Activated effector memory CD4-positive, alpha-beta T cell treated with Interleukin-2 at 50 U/mL for 16 hours (primary cell): ENCODE results near the gene COL2A1.

Experiments
- DNase-seq: peaks from one replicate; pipeline ENCODE4 v3.0.0-alpha.2; 2020

The COL2A1 gene

DNA sequence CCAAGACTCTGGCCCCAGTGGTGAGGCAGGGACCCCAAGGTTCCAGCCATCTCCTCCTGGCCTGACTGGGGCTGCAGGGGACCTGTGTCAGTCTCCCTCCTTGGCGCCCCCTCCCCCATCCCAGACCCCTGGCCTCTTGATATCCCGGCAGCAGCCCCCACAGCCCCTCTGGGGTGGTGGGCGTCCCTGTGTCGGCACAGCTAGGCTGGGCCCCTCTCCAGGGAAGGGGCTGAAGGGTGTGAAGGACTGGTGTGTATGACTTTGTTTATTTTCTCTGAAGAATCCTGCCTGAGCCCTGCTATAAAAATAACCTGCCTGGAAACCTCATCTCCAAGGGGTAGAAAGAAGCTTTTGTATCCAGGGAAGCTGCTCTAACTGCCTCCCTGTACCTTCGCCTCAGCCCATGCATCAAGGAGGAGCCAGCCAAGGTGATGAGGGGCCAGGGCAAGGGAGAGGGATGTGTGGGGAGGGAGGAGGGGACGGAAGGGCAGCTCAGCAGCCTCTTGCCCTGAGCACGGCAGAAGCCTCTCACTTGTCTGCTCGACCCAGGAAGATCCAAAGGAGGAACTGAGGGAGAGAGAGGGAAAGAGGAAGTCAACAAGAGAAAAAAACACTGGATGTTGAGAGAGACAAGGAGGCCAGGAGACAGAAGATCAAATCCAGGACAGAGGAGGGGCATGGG, 25.4 kb upstream of the COL2A1 start:
- no peak for DNase-seq

DNA sequence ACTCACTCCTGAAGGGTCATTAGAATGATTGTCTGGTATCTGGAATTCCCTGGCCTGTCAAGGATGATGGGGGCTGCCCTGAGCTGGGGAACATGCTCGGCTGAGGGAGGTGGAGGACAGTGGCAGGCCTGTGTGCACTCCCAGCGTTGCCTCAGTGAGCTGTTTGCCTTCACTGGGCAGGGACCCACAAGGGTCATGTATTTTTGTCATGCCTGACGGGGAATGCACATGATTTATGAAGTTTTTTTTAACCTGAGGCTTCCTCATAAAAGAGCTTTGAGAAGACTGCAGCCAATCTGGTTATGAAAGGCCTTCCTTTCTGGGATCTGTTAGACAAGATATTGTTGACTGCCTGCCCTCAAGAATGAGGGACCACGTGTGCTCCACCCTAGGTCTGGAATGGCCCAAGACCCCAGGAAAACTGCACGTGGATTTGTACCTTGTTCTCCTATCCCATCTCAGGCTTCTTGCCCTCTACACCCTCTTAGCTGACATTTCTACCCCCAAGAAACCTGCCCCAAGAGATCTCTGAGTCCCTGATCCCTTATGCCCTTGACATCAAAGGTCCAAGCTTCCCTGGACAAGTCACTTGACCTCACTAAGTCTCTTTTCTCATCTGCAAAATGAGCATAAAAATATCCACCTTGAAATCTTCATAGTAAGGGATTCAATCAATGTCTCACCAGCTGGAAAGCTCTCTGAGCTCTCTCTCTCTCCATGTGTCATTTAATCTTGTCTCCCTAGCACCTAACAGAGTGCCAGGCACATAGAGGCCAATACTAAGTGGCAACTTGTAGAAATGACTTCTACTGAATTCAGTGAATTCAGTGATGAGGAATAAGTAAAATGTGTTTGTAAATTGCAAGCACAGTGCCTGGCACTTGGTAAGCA, 24.5 kb upstream of the COL2A1 start:
- DNase-seq = no peak

DNA sequence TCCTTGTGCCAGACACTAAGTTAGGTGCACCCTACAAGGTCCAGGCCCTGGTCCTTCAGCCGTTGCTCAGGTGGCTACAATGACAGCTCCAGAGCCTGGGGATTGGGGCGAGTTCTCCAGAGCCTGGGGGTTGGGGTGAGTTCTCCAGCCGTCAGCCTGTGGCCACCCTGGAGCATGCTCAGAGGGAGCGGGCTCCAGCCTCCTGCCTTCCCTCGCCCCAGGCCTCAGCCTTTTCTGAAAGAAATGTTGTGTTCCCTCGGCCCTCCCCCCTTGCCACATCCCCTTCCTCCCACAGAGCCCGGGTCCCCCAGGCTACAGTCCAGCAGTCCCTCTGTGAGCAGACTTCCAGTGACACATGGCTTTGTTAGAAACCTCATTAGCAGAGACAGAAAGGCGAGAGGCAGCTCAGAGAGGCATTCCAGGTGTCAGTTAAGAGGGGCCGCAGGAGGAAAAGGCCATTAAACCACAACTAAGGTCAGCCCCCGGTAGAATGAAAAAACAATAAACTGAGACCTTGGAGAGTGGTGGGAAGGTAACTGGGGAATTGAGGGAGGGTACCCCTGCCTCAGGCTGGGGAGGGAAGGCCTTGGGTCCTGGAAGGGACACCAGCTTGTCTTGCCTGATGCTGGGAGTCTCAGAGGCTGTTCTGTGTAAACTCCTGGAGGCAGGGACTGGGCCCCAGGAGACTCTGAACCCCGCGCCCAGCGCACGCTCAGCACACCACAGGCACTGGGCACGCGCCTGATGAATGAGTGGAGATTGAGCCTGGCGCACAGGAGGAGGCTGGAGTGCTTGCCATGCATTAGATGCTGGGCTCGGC, 23.1 kb upstream of the COL2A1 start:
- DNase-seq = no peak

DNA sequence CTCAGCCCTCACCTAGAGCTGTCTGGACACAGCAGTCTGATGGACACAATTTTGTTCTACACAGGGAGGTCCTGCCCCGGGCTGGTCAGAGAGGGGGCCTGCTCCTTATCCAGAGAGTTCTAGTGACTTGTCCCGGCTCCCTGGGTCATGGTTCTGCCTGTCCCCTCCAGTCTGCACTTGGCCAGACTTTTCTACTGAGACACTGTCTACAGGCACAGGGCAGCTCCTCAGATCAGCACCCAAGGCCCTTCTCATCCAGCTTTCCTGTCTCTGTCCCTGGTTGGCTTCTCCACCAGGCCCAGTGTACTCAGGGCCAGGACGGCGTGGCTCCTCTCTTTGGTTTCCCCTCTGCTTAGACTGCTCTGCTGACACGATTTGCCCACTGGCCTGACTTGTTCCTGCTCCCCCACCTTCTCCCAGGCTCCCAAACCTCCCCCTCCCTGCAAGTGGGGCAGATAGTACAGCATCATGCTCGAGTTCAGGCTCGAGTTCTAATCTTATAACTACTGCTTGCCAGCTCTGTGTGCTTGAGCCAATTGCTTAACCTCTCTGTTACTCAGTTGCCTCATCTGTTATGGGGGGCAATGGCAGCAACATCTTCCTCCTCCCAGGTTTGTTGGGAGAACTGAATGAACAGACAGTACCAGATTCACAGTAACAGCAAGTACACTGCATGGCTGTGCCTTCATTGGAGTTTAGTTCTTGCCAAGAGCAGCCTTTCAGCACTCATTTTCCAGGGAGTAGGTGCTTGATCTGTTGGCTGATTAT, 22.0 kb upstream of the COL2A1 start:
- DNase-seq = no peak

DNA sequence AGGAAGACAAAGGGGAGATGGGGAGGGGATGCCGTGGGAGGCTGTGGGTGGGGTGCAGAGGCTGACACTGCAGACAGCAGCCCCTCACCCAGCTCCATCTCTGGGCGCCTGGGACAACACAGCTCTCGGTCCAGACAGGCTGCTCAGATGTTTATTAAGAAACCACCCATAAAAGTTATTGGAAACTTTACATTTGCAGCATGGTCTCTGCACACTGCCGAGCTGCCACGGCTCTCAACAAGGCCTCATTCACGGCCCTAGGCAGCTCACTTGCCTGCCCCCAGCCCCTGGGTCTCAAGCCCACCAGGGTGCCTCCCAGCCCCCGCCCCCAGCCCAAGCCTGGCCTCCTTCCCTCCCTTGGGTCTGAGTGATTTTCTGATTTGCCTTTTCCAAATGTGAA, 21.0 kb upstream of the COL2A1 start:
- no peak for DNase-seq

DNA sequence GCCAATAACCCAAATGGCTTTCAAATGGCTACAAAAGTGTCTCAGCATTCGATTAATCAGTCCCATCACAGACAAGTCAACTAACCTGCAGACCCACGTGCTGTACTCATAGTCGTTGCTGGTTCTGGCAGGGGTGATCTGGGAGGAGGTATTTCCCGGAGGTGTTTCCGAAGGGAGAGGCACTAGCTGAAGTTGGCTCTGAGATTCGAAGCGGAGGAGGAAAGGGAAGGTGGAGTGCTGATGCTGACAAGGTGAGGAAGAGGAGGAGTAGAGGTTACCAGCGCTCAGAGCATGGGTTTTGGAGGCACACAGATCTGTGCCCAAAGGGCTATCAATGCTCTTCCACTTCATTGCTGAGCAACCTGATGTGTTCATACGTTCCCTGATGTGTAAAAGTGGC, 20.5 kb upstream of the COL2A1 start:
- no peak for DNase-seq

DNA sequence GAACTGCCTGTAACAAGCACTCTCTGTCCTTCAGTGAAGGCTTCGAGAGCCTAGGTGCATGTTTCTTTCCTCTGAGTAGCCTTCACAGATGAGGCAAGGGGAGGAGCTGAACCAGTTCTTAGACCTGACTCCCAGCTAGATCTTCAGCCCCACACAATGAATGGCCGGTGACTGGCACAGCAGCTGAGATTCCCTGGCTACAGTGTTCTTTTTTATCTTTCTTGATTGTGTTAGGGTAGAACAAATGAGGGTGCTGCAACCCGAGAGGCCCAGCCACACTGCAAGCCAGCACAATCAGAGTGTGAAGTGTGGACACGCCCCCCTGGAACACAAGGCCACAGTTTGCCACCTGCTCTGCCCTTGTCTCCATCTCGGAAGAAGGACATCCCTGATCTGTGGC, 19.1 kb upstream of the COL2A1 start:
- DNase-seq = no peak

DNA sequence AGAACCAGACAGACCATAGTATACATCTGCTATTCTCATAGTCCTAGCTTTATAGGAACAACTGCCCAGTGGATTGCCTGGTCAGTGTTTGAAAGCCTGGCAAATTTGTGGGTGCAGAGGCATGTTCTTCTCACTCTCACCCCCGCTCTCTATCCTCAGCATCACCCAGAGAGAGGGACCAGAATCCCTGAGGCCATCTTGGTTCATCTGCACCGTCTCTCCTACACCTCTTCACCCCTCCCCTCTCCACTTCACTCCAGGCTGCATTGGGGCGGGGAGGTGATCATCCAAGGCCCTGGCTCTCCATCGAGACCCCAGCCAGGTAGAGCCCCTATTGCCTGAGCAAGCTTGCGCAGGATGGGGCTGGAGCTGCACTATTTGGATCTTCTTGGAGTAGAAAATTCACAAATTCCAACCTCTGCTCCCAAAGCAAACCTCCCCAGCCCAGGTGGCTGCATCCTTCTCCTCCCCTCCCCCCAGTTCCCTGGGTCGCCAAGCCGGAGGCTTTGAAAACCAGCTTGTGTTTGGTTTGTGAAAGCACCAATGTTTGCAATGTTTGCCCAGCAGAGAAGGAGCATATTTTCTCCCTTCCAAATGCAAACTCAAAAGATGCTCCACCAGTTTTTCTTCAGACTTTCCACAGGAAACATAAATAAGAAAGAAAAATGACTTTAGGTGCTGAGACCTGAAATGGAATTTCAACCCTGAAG, 18.6 kb upstream of the COL2A1 start:
- no peak for DNase-seq

DNA sequence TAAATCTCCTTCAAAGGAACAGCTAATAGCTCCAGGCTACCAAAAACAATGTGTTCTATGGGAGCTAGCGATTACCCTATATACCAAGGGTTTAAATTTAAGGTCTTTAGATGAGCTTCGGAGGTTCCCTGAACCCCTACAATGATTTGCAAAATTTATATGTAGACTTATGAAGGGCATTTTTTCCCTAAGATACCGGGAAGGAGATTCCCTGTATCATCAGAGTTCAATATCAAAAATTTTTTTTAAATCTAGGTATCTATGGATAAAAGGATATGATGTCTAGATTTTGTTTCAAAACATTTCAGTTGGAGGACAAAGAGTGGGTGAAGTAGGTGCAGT, 17.9 kb upstream of the COL2A1 start:
- DNase-seq = no peak

DNA sequence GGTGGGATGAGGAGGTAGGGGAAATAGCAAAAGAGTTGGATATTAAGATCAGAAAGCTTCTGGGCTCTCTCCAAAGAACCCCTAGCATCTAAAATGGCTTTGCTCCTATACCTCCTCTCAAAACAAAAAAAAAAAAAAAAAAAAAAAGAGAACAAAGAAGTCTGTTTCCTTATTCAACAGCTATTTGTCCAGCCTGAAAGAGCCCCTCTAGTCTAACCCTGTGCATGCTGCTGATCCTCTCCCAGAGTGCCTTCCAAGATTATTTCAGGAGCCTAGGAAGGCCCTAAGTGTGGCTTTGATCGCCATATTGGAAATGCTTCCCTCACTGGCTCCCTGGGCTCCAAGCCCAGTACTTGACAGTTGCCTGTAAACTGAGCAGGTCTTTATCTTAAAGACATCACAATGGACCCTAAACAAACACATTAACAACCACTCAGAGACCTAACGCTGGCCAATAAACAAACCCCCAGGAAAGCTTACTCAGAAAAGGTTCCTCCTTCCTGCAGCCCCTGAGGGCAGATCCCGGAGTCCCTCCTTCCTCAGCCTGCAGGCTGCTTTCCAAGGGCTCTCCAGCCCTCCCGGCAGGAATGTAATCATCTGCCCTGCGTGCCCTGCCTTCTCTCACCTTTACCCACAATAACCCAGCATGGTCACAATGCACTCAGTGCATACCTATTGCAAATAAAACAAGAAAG, 17.4 kb upstream of the COL2A1 start:
- no peak for DNase-seq

DNA sequence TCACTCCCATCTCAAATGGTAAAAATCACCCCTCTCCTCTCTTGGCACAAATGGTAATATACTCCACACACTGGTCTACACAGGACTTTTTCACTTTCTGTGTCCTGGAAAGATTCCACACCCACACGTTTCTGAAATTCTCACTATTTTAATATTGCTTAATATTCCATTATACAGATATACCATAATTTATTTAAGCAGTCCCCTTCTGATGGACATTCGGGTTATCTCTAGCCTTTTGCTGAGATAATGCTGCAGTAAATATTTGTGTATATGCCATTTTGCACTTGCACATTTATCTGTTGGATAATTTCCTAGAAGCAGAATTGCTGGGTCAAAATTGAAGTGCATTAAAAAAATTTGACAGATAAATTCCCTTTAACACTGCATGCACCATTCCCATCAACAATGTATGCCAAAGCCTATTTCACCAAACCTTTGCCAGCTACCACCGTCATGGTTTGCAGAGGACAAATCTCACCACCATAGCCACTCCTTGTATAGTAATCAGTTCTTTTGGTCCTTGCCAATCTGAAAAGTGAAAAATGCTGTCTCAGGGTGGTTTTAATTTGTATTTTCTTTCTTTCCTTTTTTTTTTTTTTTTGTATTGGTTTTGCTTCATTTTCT, 15.5 kb upstream of the COL2A1 start:
- DNase-seq = no peak

DNA sequence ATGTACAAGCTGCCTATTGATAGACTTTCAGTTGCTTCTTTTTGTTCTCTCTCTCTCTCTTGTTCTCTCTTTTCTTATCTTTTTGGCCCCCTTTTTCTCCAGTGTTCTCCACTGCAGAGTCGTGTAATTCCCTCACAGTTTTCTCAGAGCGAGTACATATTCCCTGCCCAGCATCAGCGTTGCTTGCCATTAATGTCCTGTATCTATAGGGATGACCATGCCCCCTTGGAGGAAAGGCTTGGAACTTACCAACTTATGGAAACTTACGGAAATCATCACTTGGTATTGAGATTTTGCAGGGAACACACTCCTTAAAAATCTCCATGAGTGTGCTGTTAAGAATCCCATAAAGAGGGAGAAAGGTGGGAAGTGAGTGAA, 14.3 kb upstream of the COL2A1 start:
- no peak for DNase-seq

DNA sequence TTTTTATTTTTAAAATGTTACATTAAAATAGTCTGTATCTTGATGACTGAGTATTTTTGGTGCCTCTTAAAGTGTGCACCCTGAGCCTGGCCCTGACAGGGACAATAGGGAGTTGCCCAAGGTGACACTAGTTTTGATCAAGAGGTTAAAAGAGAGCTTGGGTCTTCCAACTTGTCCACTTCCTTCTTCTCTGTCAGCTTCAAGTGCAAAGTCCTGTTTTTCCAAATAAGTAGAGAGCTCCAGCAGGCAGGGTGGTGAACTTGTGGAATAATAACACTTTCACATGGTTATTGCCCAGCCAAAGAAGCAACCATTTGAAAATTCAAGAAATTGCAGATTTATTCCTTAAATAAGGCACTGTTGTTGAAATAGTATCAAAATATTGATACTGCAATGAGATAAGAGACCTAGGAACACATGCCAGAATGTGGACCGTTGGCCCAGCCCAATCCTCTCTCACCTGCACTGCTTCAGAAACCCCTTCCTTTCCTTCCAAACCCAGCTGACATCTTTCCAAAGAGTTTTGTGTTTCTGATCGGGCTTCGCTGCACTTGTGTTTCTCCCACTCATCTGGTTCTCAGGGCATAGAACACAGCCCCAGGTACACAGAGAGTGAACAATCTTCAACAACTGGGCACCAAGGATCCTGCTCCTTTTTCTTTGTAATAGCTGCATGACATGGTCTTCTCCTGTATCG, 13.8 kb upstream of the COL2A1 start:
- DNase-seq = no peak

DNA sequence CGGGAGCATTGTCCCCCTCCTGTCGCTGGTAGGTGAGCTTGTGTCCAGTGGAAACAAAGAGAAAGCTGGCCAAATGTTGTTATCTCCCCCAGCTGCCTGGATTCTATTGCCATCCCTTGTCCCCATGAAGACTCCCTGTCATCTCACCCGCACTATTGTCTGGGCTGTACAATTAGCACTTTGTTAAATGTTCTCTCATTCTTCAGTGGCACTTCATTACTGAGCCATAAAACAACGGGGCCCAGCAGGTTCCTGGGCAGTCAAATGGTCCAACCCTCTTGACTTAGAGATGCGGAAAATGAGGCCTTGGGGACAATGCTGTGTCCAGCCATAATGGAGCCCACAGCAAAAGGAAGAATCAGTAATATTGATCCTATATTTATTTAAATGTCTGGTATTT, 13.2 kb upstream of the COL2A1 start:
- no peak for DNase-seq

DNA sequence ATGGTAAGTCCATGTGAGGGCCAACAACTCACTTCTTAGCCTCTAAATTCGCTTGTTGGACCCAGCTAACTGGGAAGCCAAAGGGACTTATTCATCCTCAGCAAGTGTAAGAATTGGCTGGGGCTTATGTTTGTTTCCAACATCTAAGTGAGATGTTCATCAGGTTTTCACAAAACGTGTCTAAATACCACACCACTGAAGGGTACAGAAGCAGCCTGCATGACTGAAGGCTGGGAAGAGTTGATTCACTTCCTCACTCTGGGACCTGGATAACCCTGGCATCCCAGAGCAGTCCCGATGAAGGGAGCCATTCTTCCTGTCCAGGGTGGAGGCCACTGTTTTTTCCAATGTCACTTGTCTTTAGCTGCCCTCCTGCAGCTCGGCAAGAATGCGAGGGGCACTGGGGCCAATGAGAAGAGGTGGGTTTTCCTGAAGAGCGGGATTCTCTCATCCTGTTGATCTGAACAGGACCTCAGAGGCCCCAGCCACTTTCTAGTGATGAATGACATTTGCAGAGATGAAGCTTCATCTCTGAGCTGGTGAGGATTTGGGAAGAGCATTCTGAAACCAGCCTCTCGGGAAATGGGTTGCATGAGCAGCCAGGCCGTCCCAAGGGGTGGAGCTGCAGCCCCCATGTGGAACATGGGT, 12.2 kb upstream of the COL2A1 start:
- no peak for DNase-seq

DNA sequence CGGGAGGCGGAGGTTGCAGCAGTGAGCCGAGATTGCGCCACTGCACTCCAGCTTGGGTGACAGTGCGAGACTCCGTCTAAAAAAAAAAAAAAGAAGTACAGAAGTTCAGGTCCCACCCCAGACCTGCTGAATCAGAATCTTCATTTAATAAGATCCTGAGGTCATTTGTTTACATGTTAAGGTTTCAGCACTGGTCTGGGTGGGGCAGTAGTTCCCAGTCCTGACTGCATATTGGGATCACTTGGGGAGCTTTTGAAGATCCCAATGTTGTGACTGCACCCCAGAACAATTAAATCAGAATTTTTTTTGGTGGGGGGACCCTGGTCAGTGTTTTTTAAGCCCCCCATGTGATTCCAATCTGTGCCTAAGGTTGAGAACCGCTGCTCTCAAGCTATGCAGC, 11.7 kb upstream of the COL2A1 start:
- DNase-seq = no peak

DNA sequence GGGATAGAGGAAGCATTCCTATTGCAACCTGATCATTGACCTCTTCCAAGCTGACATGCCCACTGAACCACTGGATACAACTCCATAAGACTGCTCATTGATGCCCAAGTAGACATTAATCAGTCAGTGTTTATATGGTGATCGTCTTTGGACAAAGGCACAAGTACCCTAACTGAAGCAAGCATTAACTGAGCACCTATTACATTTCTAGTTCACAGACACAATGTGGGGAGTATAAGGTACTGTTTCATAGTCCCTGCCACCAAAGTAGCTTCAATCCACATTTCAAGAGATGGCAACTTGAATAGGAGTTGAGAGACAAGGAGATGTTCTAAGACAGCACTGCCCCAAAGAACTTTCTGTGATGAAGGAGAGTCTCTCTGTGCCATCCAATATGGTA, 10.9 kb upstream of the COL2A1 start:
- no peak for DNase-seq

DNA sequence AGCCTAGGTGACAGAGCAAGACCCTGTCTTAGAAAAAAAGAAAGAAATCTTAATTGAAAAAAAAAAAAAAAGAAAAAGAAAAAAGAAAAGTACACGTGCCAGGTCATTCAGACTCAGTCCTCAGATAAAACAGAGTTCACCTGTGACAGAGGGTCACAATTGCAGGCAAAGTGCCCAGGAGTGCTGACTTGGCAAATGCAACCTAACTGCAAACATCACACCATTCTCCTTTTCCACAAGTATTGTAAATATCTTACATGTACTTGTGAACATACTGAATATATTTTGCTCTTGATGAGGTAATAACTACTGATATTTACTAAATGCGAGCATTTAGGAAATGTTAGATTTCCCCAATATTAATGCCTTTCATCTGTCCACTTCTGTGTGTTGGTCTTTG, 9.0 kb upstream of the COL2A1 start:
- no peak for DNase-seq

DNA sequence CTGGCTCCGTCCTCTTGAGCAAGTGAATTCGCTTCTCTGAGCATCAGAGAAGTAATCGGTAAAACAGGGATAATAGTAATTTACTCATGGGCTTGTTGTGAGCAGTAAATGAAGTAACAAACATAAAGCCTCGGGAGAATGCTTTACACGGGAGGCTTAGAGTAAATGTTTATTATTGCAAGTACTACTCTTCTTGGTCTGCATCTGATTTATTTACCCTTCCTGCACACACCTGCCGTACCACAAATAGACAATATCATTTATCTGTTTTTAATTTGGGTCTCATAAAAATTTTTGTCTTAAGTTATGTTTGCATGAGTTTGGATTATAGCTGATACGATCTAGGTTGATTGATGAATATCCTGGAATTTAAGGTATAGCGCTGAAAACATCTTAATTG, 7.8 kb upstream of the COL2A1 start:
- no peak for DNase-seq

DNA sequence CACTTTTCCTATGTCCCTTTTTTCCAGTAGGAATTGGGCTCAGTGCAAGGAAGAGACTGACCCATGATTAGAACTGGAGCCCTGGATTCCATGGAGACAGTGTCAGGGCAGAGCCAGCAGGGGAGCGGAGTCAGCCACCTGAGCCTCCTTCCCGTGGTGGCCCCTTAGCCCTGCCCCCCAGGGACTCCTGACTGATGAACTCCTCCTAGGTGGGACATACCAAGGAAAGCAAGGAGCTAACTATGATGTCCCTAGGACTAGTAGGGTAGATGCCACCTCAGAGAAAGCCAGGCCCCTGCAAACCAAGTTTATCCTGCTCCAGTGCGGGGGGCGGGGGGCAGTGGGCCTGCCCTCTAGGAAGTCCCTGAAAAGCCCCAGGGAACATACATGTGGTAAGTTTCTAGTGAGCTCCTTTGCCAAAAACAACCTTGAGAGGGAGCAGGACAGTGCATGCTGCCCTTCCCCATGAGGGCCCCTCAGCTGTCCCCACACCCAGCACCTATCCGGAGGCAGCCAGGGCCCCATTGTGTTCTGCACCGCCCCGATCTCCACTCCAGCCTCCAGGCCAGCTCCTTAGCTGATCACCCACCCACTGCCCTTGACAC, 6.2 kb upstream of the COL2A1 start:
- DNase-seq = no peak
